IMR-90 (cell line): ENCODE data around the gene NCS1. TPM values are rescaled to one million over a fixed set of nuclear protein-coding genes. Genes with fewer than 3 reads are reported as not detected.

ENCODE experiments used
- ATAC-seq: fragments of 200-7000 bp; cut with Tn5 transposase; 2 replicates; pipeline ENCODE4 v1.9.1; 2020; ENCODE audit warnings: low read depth, mild to moderate bottlenecking, moderate library complexity
- BruUV-seq: library from RNA; stranded (reverse); fragments of 400-500 nt; replicated peaks from 2 replicates; lab custom pipeline; 2021; lab: Mats Ljungman, UMichigan
- CTCF ChIA-PET: fragments of 300-600 bp; formaldehyde crosslinking; extraction: SDS; loops from one replicate; lab custom pipeline; 2021; ENCODE audit warnings: antibody characterized with exemption; lab: Yijun Ruan, JAX
- POLR2A ChIA-PET: fragments of 300-600 bp; sonication (Branson Sonifier 250); formaldehyde crosslinking; loops from one replicate; lab custom pipeline; 2022; ENCODE audit warnings: antibody characterized with exemption; ENCODE audit not compliant: unreplicated experiment; lab: Charles Lee
- DNase-seq: peaks from one replicate; pipeline ENCODE4 v3.0.0; 2013
- H2AFZ ChIP-seq: replicated peaks from 2 replicates; pipeline ENCODE3; 2013; ENCODE audit warnings: low read length, mild to moderate bottlenecking; ENCODE audit not compliant: poor library complexity
- H2AK5ac ChIP-seq: 2 replicates; pipeline ENCODE4 v1.6.1; 2013; ENCODE audit warnings: low read depth, low read length, inconsistent platforms
- H2AK9ac ChIP-seq: replicated peaks from 2 replicates; pipeline ENCODE3; 2013; ENCODE audit warnings: mild to moderate bottlenecking, low read depth, low read length, moderate library complexity; ENCODE audit not compliant: poor library complexity
- H2BK120ac ChIP-seq: 2 replicates; pipeline ENCODE4 v1.6.1; 2013; ENCODE audit warnings: low read depth, low read length, inconsistent platforms
- H2BK15ac ChIP-seq: 3 replicates; pipeline ENCODE4 v1.6.1; 2013; ENCODE audit warnings: low read depth, low read length, inconsistent platforms
- H2BK20ac ChIP-seq: 2 replicates; pipeline ENCODE4 v1.6.1; 2013; ENCODE audit warnings: low read depth, mild to moderate bottlenecking, inconsistent platforms, low read length, moderate library complexity
- H2BK5ac ChIP-seq: 2 replicates; pipeline ENCODE4 v1.6.1; 2013; ENCODE audit warnings: mild to moderate bottlenecking, low read depth, low read length, inconsistent platforms; ENCODE audit not compliant: poor library complexity, severe bottlenecking
- H3K14ac ChIP-seq: replicated peaks from 2 replicates; pipeline ENCODE4 v1.6.1; 2013; ENCODE audit warnings: low read depth, low read length, inconsistent platforms
- H3K18ac ChIP-seq: 2 replicates; pipeline ENCODE4 v1.6.1; 2013; ENCODE audit warnings: low read depth, low read length, control low read depth
- H3K23ac ChIP-seq: 2 replicates; pipeline ENCODE4 v1.6.1; 2013; ENCODE audit warnings: low read depth, low read length, inconsistent platforms
- H3K27ac ChIP-seq: 2 replicates; pipeline ENCODE4 v1.5.1; 2013; ENCODE audit warnings: mild to moderate bottlenecking, control low read depth, low read length; ENCODE audit not compliant: insufficient read depth
- H3K27me3 ChIP-seq: 2 replicates; pipeline ENCODE4 v1.6.1; 2013; ENCODE audit warnings: low read length; ENCODE audit not compliant: control insufficient read depth, insufficient read depth
- H3K36me3 ChIP-seq: 2 replicates; pipeline ENCODE4 v1.6.1; 2013; ENCODE audit warnings: low read length, mixed read lengths; ENCODE audit not compliant: control insufficient read depth, insufficient read depth
- H3K4ac ChIP-seq: 2 replicates; pipeline ENCODE4 v1.6.1; 2013; ENCODE audit warnings: low read depth, low read length, inconsistent platforms
- H3K4me1 ChIP-seq: 2 replicates; pipeline ENCODE4 v1.6.1; 2013; ENCODE audit warnings: low read length, mixed read lengths; ENCODE audit not compliant: control insufficient read depth, insufficient read depth
- H3K4me2 ChIP-seq: 2 replicates; pipeline ENCODE4 v1.6.1; 2013; ENCODE audit warnings: low read depth, mild to moderate bottlenecking, control low read depth, low read length, moderate library complexity
- H3K4me3 ChIP-seq: 2 replicates; pipeline ENCODE4 v1.5.1; 2013; ENCODE audit warnings: low read depth, mild to moderate bottlenecking, control low read depth, low read length, moderate library complexity; ENCODE audit not compliant: insufficient read depth
- H3K56ac ChIP-seq: 2 replicates; pipeline ENCODE4 v1.6.1; 2013; ENCODE audit warnings: low read length, inconsistent platforms; ENCODE audit not compliant: insufficient read depth; ENCODE audit errors: extremely low read depth
- H3K79me1 ChIP-seq, 2 experiments: 2 replicates each; pipeline ENCODE4 v1.6.1; 2013; ENCODE audit warnings: low read length in 2 of 2, inconsistent platforms in 1 of 2, low read depth in 1 of 2
- H3K9ac ChIP-seq: 2 replicates; pipeline ENCODE4 v1.6.1; 2013; ENCODE audit warnings: low read depth, low read length, control low read depth
- H3K9me1 ChIP-seq: 2 replicates; pipeline ENCODE4 v1.6.1; 2013; ENCODE audit warnings: low read length, inconsistent platforms; ENCODE audit not compliant: insufficient read depth
- H3K9me3 ChIP-seq: 2 replicates; pipeline ENCODE4 v1.6.1; 2013; ENCODE audit warnings: low read length; ENCODE audit not compliant: control insufficient read depth, insufficient read depth
- H4K20me1 ChIP-seq: 2 replicates; pipeline ENCODE4 v1.6.1; 2013; ENCODE audit warnings: low read length, inconsistent platforms; ENCODE audit not compliant: insufficient read depth
- H4K5ac ChIP-seq: 2 replicates; pipeline ENCODE4 v1.6.1; 2013; ENCODE audit warnings: mild to moderate bottlenecking, low read depth, low read length, control low read depth
- H4K8ac ChIP-seq, 2 experiments: 2 replicates each; pipeline ENCODE4 v1.6.1; 2013; ENCODE audit warnings: low read depth in 2 of 2, low read length in 2 of 2, control low read depth in 1 of 2, inconsistent platforms in 1 of 2
- H4K91ac ChIP-seq: 2 replicates; pipeline ENCODE4 v1.6.1; 2013; ENCODE audit warnings: low read depth, low read length, inconsistent platforms; ENCODE audit not compliant: insufficient read depth
- CEBPB ChIP-seq: IDR thresholded peaks from 2 replicates; pipeline ENCODE4 v1.6.1; 2012; ENCODE audit warnings: low read depth, low read length, improper control_type of control experiment
- CHD1 ChIP-seq: IDR thresholded peaks from 2 replicates; pipeline ENCODE4 v1.6.1; 2012; ENCODE audit warnings: low read depth, low read length, improper control_type of control experiment
- FOS ChIP-seq: fragments of 150-350 bp; IDR thresholded peaks from 2 replicates; pipeline ENCODE4 v1.6.1; 2016; ENCODE audit warnings: low read depth, low read length
- MAZ ChIP-seq: IDR thresholded peaks from 2 replicates; pipeline ENCODE4 v1.6.1; 2012; ENCODE audit warnings: low read depth, mild to moderate bottlenecking, low read length, improper control_type of control experiment, moderate library complexity, borderline replicate concordance
- MXI1 ChIP-seq: IDR thresholded peaks from 2 replicates; pipeline ENCODE4 v1.6.1; 2012; ENCODE audit warnings: low read depth, mild to moderate bottlenecking, low read length, moderate library complexity, borderline replicate concordance
- NFE2L2 ChIP-seq: fragments of 150-350 bp; IDR thresholded peaks from 2 replicates; pipeline ENCODE4 v1.6.1; 2016; ENCODE audit warnings: low read depth, mild to moderate bottlenecking, low read length
- POLR2A ChIP-seq: IDR thresholded peaks from 2 replicates; pipeline ENCODE4 v1.6.1; 2012; ENCODE audit warnings: mild to moderate bottlenecking, low read depth, low read length
- RAD21 ChIP-seq: IDR thresholded peaks from 2 replicates; pipeline ENCODE4 v1.6.1; 2012; ENCODE audit warnings: low read length, improper control_type of control experiment
- RCOR1 ChIP-seq: IDR thresholded peaks from 2 replicates; pipeline ENCODE4 v1.6.1; 2012; ENCODE audit warnings: mild to moderate bottlenecking, low read length, improper control_type of control experiment; ENCODE audit not compliant: insufficient replicate concordance
- WGBS, 2 experiments: methylation state at CpG; one replicate each; pipeline versions ENCODE4 v1.1.5 to v1.1.7; 2013; ENCODE audit warnings: missing lambda C conversion rate in 2 of 2; ENCODE audit not compliant: insufficient read length in 1 of 2; ENCODE audit errors: extremely low coverage in 2 of 2; 5-methylcytosine and 5-hydroxymethylcytosine counted together
- dilution Hi-C: fragments of 300-500 bp; cut with HindIII; formaldehyde crosslinking; loops from one replicate; pipeline ENCODE4 v1.14.3; 2018; ENCODE audit warnings: low sequenced_read_pairs; ENCODE audit not compliant: unreplicated experiment
- in situ Hi-C: fragments of 300-500 bp; cut with MboI; formaldehyde crosslinking; loops from 3 replicates; pipeline ENCODE4 v1.14.3; 2019; ENCODE audit warnings: low sequenced_read_pairs, inconsistent platforms, mixed read lengths
- intact Hi-C: fragments of 100-400 bp; cut with micrococcal nuclease; formaldehyde crosslinking; loops from 2 replicates; pipeline ENCODE4 v1.10.0; 2022
- polyA plus RNA-seq, 3 experiments: library from polyadenylated mRNA; depleted of rRNA; stranded (reverse); fragments of >200 nt; gene quantifications; 2 replicates each; pipeline ENCODE4 v1.2.3, GENCODE V29; 2012; ENCODE audit warnings: low replicate concordance in 1 of 3
- total RNA-seq: library from RNA; depleted of rRNA; stranded (reverse); fragments of >200 nt; gene quantifications from 2 replicates; pipeline ENCODE4 v1.2.3, GENCODE V29; 2012

Gene NCS1
- total and polyA plus RNA-seq, 2 of the 4 experiments (the other 2 are of a cell fraction) = 41.0 to 60.5 TPM

DNA sequence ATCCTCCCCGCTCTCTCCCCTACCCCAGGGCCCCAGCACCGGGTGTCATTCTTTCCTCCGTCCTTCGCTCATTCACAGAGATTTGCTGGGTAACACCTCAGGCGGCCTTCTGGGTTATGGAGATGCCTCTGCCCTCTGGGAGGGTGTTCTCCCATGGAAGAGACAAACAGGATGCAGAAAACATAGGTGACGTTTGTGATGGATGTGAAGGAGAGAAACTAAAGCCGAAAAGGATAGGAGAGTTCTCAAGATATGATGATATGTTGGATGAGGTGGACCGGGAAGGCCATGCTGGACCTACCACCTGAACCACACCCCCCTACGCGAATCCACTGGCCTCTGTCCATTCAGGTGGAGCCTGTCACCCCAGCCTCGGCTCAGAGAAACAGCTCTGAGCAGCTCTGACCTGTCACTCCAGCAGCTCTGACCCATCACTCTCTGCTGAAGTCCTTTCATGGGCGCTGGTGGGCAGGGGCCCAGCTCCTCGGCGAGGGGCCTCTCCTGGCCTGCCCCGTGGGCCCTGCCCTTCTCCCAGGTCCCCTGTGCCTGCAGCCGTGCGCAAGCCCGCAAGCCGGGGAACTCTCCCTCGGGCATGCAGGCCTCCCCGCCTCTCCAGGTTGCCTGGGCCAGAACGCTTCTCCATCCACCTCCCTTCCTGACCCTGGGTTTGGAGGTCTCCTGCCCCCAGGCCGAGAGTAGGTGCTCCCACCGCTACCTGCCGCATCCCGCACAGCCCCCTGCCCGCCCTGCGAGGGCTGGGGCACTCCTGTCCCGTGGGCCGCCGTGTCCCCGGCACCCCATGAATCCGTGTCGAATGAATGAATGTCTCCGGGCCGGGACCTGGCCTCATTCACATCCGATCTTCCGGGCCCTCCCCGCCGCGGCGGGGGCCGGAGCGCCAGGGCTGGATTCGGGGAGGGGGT is 717 bp upstream of the NCS1 start:
- H3K9ac ChIP-seq = peak overlapping the region; percentile 44; the same call in 1 of the 2 replicates
- H3K23ac ChIP-seq = 0 out of 2 replicates have a peak overlapping the region, but pooled peaks have one; percentile 63
- H3K79me1 ChIP-seq = peaks cover 9 to 34% of the 10 kb centered on the region in 2 experiments; a peak in 3 of 4 replicates
- peak overlapping the region; percentile 6; the same call in 1 of the 2 replicates for H3K56ac ChIP-seq
- intact Hi-C loops (loop anchor here (1.0 to 2.0 kb wide), 2 partner anchors 42 to 65 kb away; no protein-coding TSS in a partner anchor), in situ Hi-C loops (no loop called here), dilution Hi-C loops (no loop called here)
- H3K9me3 ChIP-seq = no peaks in the 10 kb centered on the region
- H3K4ac ChIP-seq = peak overlapping the region; percentile 80
- CTCF ChIA-PET = no interaction called here
- peaks cover 10% of the 10 kb centered on the region for H3K4me1 ChIP-seq
- peaks cover 1% of the 10 kb centered on the region for H3K36me3 ChIP-seq
- BruUV-seq = no TSS peak
- H2AK9ac ChIP-seq = peak overlapping the region; percentile 85
- H3K4me2 ChIP-seq = peak overlapping the region; percentile 83
- H4K8ac ChIP-seq = peak overlapping the region; percentile 70 to 91; a peak in 3 of 4 replicates
- peaks cover 31% of the 10 kb centered on the region for H4K20me1 ChIP-seq
- no peak overlapping the region for H2BK20ac ChIP-seq
- peak overlapping the region; percentile 32; the same call in 1 of the 2 replicates for H3K27ac ChIP-seq
- ATAC-seq = no peak; the same call in 1 of the 2 replicates
- H3K14ac ChIP-seq = peak overlapping the region; percentile 84
- peak overlapping the region; percentile 60 for H2BK5ac ChIP-seq
- POLR2A ChIA-PET = no interaction called here
- H4K91ac ChIP-seq = peak overlapping the region; percentile 62
- TF ChIP-seq MAZ (no peak), FOS (no peak), RCOR1 (no peak), MXI1 (no peak), RAD21 (no peak), POLR2A (no peak), CEBPB (no peak), NFE2L2 (no peak), CHD1 (no peak)
- no peak overlapping the region for H2BK15ac ChIP-seq
- H4K5ac ChIP-seq = no peak overlapping the region; the same call in 1 of the 2 replicates
- no peaks in the 10 kb centered on the region for H3K27me3 ChIP-seq
- H3K18ac ChIP-seq = no peak overlapping the region
- H2AK5ac ChIP-seq = peak overlapping the region; percentile 42
- peak overlapping the region; percentile 62 for H2BK120ac ChIP-seq
- peaks cover 12% of the 10 kb centered on the region for H3K9me1 ChIP-seq
- H2AFZ ChIP-seq = peak overlapping the region; percentile 91
- WGBS, 2 experiments = 21% methylated on average over 7 of the region's 45 CpGs; no CpG with 5 or more reads in 1 of the 2 experiments
- H3K4me3 ChIP-seq = peak overlapping the region; percentile 29
- DNase-seq = no peak
